Esophagus muscularis mucosa (tissue), 4 donors: ENCODE measurements around the gene ME3. TPM values are rescaled to one million over a fixed set of nuclear protein-coding genes. Genes with fewer than 3 reads are reported as not detected.

Experiments
- DNase-seq: peaks from one replicate; pipeline ENCODE4 v3.0.0-alpha.2; 2017; ENCODE audit errors: extremely low spot score
- H3K27ac ChIP-seq, 4 donors: fragments of 200-600 bp; sonication (generic); replicated peaks in 1 of 4; 1 replicate in 3 of 4; 2 replicates in 1 of 4; pipeline ENCODE4 v1.5.1; 2016 to 2019; ENCODE audit warnings: mild to moderate bottlenecking in 1 of 4
- H3K27me3 ChIP-seq, 4 donors: fragments of 200-600 bp; sonication (generic); one replicate each; pipeline versions ENCODE4 v1.5.1 to v1.6.0; 2016 to 2019
- H3K36me3 ChIP-seq, 4 donors: fragments of 200-600 bp; sonication (generic); one replicate each; pipeline ENCODE4 v1.5.1; 2016 to 2019
- H3K4me1 ChIP-seq, 4 donors: fragments of 200-600 bp; sonication (generic); one replicate each; pipeline ENCODE4 v1.5.1; 2016 to 2019
- H3K4me3 ChIP-seq, 4 donors: fragments of 200-600 bp; sonication (generic); 1 replicate in 2 of 4; 2 replicates in 2 of 4; pipeline ENCODE4 v1.5.1; 2016 to 2019; ENCODE audit warnings: mild to moderate bottlenecking in 4 of 4, moderate library complexity in 1 of 4
- H3K9me3 ChIP-seq, 4 donors: fragments of 200-600 bp; sonication (generic); 1 replicate in 3 of 4; 2 replicates in 1 of 4; pipeline ENCODE4 v1.5.1; 2016 to 2019
- CTCF ChIP-seq, 3 experiments: fragments of 200-600 bp in 2 of 3; fragments of 450-650 bp in 1 of 3; sonication (generic) in 2 of 3; IDR thresholded peaks; one replicate each; pipeline ENCODE4 v1.5.1; 2017 to 2019; ENCODE audit warnings: antibody characterized with exemption in 3 of 3, mild to moderate bottlenecking in 2 of 3, moderate library complexity in 1 of 3
- EP300 ChIP-seq: sonication (generic); formaldehyde crosslinking; IDR thresholded peaks from one replicate; pipeline ENCODE4 v1.6.1; 2017; ENCODE audit warnings: antibody characterized with exemption
- POLR2A ChIP-seq: fragments of 450-650 bp; IDR thresholded peaks from one replicate; pipeline ENCODE4 v1.6.1; 2017; ENCODE audit warnings: antibody characterized with exemption, moderate library complexity, mild to moderate bottlenecking, low read depth
- POLR2AphosphoS5 ChIP-seq, 2 donors: sonication (generic); formaldehyde crosslinking; IDR thresholded peaks; one replicate each; pipeline ENCODE4 v1.6.1; 2017; ENCODE audit warnings: antibody characterized with exemption in 2 of 2
- WGBS: methylation state at CpG from one replicate; pipeline ENCODE4 v1.1.5; 2018; 5-methylcytosine and 5-hydroxymethylcytosine counted together
- intact Hi-C: fragments of 100-400 bp; cut with DNase I; formaldehyde crosslinking; loops from one replicate; pipeline ENCODE4 v1.15.1; 2023
- total RNA-seq, 4 donors: library from RNA; depleted of rRNA; stranded (reverse); fragments of >200 nt; gene quantifications; one replicate each; pipeline versions ENCODE4 v1.1.0 to v1.2.1, GENCODE V29; 2016

Gene ME3
- total RNA-seq, 4 donors from 2014 or later: 20.4 to 50.1 (median 26.2) TPM

- TF ChIP-seq POLR2AphosphoS5 (IDR thresholded peaks at IDR 0.05) (no peak), POLR2A (no peak), CTCF (IDR thresholded peaks at IDR 0.05) (no peak), EP300 (no peak)
- H3K4me1 ChIP-seq: peaks cover 47 to 88% (median 85%) of the 10 kb centered on the region in 4 donors
- H3K27ac ChIP-seq: peak overlapping the region; percentile 11 to 72 (median 58)
- DNase-seq: no peak
- no peaks in the 10 kb centered on the region for H3K36me3 ChIP-seq
- H3K9me3 ChIP-seq: no peaks in the 10 kb centered on the region
- H3K27me3 ChIP-seq: no peaks in the 10 kb centered on the region
- H3K4me3 ChIP-seq: no peak overlapping the region
- 60% methylated on average over 3 of the region's 3 CpGs for WGBS
- intact Hi-C loops: loop anchor here (5.0 kb wide), 3 partner anchors 48 to 178 kb away; partner anchors contain the start of genes ME3 and PRSS23
These were observed 48.0 kb downstream of the ME3 start for GRCh38 chr11:86624366-86624765.

- WGBS: 45% methylated on average over 4 of the region's 4 CpGs
- Histone ChIP-seq H3K4me3 (no peak overlapping the region), H3K9me3 (no peaks in the 10 kb centered on the region), H3K4me1 (peaks cover 41 to 81% (median 79%) of the 10 kb centered on the region in 4 donors), H3K36me3 (no peaks in the 10 kb centered on the region), H3K27me3 (no peaks in the 10 kb centered on the region), H3K27ac (peak overlapping the region; percentile 11 to 72 (median 58))
- TF ChIP-seq POLR2AphosphoS5 (IDR thresholded peaks at IDR 0.05) (no peak), POLR2A (no peak), CTCF (IDR thresholded peaks at IDR 0.05) (no peak), EP300 (no peak)
- intact Hi-C loops: loop anchor here (5.0 kb wide), 3 partner anchors 49 to 179 kb away; partner anchors contain the start of genes ME3 and PRSS23
- DNase-seq: no peak
These were observed 48.7 kb downstream of the ME3 start for GRCh38 chr11:86623736-86624135.

- H3K27ac ChIP-seq: peak overlapping the region in 3 of 4 donors; percentile 67 to 73 (median 72)
- 64% methylated on average over 4 of the region's 4 CpGs for WGBS
- intact Hi-C loops: loop anchor here (5.0 kb wide), 3 partner anchors 49 to 179 kb away; partner anchors contain the start of genes ME3 and PRSS23
- H3K4me3 ChIP-seq: no peak overlapping the region
- no peaks in the 10 kb centered on the region for H3K9me3 ChIP-seq
- DNase-seq: no peak
- H3K36me3 ChIP-seq: no peaks in the 10 kb centered on the region
- no peak for TF ChIP-seq EP300
- no peak for TF ChIP-seq POLR2A
- TF ChIP-seq CTCF (IDR thresholded peaks at IDR 0.05): no peak
- TF ChIP-seq POLR2AphosphoS5 (IDR thresholded peaks at IDR 0.05): no peak
- no peaks in the 10 kb centered on the region for H3K27me3 ChIP-seq
- peaks cover 35 to 75% (median 73%) of the 10 kb centered on the region in 4 donors for H3K4me1 ChIP-seq
These were observed 49.3 kb downstream of the ME3 start for GRCh38 chr11:86623041-86623621.

- TF ChIP-seq CTCF (IDR thresholded peaks at IDR 0.05): no peak
- TF ChIP-seq POLR2AphosphoS5 (IDR thresholded peaks at IDR 0.05): no peak
- TF ChIP-seq POLR2A: no peak
- Histone ChIP-seq H3K27ac (peak overlapping the region; percentile 42 to 73 (median 70)), H3K4me1 (peaks cover 27 to 76% (median 70%) of the 10 kb centered on the region in 4 donors), H3K27me3 (no peaks in the 10 kb centered on the region), H3K36me3 (no peaks in the 10 kb centered on the region), H3K4me3 (no peak overlapping the region), H3K9me3 (no peaks in the 10 kb centered on the region)
- WGBS: 97% methylated on average over 3 of the region's 3 CpGs
- no peak for DNase-seq
- intact Hi-C loops: loop anchor here (5.0 kb wide), 3 partner anchors 50 to 180 kb away; partner anchors contain the start of genes ME3 and PRSS23
These were observed 50.6 kb downstream of the ME3 start for GRCh38 chr11:86621854-86622253.
